ENCODE measurements around the gene KRT5. TPM values are rescaled to one million over a fixed set of nuclear protein-coding genes. Genes with fewer than 3 reads are reported as not detected.
"Not testable (repeated sequence)": the region's sequence is repeated elsewhere in the genome, so short reads cannot be mapped to it uniquely, and the experiment has no call there.

KRT5 gene
- total RNA-seq, 1 donor from 2014 or later: not detected

DNA sequence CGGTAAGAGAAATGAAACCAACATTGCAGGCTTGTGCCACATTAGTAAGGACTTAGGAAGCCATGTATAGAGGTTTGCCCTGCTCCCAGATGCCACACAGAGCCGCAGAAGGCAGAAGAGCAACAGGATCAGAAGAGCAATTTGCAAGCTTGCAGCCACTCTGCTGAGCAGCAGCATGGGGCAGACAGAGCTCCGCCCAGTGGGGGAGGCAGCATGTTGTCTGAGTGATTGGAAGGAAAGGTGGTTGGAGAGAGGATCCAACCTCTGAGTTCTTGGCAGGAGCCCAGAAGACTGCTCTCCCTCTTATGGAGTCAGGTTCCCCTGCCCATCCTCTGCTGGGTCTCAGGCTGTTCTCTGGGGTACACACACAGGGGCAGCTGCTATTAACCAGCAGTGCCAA, 24.8 kb downstream of the KRT5 start:
- DNase-seq (ENCODE audit: low spot score): no peak

- no peak for DNase-seq (ENCODE audit: low spot score)
These were observed 25.7 kb downstream of the KRT5 start for GRCh38 chr12:52494518-52494917.

GRCh38 chr12:52494100-52494499, 26.1 kb downstream of the KRT5 start:
- DNase-seq (ENCODE audit: low spot score): no peak

GRCh38 chr12:52493172-52493571, 27.0 kb downstream of the KRT5 start, which contains the start of gene KRT6A:
Gene KRT6A (minus strand): TSS chr12:52493257. CDS start chr12:52493188, 69 bp downstream.
- DNase-seq (ENCODE audit: low spot score): no peak

DNA sequence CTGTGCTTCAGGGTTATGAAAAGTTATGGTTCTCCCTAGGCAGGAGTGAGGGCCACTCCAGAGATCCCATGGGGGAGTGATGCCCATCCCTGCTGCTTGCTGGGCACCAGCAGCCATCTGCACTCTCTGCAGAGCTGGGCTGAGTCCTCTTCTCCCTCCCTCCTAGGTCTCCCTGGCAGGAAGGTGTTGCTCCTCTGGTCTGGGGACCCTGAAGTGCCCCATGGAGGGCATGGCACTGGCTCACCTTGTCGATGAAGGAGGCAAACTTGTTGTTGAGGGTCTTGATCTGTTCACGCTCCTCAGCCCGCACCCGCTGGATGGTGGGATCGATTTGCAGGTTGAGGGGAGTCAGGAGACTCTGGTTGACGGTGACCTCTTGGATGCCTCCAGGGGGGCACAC, 27.8 kb downstream of the KRT5 start:
- DNase-seq (ENCODE audit: low spot score): not testable (repeated sequence)

- not testable (repeated sequence) for DNase-seq (ENCODE audit: low spot score)
These were observed 28.7 kb downstream of the KRT5 start for GRCh38 chr12:52491495-52491894.

- no peak for DNase-seq (ENCODE audit: low spot score)
These were observed 31.5 kb downstream of the KRT5 start for GRCh38 chr12:52488736-52489135.

GRCh38 chr12:52487744-52488443, 32.3 kb downstream of the KRT5 start:
- not testable (repeated sequence) for DNase-seq (ENCODE audit: low spot score)

DNA sequence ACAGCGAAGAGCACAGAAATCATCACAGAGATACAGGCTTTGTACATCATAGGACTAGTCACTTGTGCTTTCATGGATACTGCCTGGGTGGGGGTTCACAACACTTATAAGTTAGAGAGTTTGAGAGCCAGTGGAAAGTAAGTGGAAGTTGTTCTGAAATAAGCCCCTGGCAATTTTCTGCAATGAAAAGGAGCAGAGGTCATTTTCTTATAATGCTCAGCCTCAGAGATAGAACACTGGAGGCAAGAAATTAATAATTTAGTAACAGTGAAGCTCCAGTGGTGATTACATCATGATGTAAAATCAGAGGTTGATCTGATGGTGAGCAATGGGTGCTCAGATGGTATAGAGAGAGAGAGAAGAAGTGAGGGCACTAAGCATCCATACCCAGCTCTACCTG, 33.0 kb downstream of the KRT5 start:
- no peak for DNase-seq (ENCODE audit: low spot score)

- DNase-seq (ENCODE audit: low spot score): no peak
These were observed 33.8 kb downstream of the KRT5 start for GRCh38 chr12:52486166-52487105.

DNA sequence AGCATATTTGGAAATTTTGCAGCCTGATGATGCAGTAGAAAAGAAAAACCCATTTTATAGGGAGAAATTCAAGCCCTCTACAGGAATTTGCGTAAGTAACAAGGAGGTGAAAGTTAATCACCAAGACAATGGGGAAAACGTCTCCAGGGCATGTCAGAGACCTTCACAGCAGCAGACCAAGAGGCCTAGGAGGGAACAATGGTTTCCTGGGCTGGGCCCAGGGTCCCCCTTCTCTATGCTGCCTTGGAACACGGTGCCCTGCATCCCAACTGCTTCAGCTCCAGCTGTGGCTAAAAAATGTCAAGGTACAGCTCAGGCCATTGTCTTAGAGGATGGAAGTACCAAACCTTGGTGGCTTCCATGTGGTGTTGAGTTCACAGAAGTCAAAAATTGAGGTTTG, 40.1 kb downstream of the KRT5 start:
- DNase-seq (ENCODE audit: low spot score): no peak

DNA sequence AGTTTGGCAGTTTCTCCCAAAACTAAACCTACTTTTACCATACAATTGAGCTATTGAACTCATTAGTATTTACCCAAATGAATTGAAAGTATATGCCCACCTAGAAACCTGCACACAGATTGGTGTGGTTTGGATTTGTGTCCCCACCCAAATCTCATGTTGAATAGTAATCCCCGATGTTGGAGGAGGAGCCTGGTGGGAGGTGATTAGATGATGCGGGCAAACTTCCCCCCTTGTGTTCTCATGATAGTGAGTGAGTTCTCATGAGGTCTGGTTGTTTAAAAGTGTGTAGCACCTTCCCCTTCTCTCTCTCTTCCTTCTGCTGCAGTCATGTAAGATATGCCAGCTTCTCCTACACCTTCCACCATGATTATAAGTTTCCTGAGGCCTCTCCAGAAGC, 42.5 kb downstream of the KRT5 start:
- DNase-seq (ENCODE audit: low spot score): no peak

DNA sequence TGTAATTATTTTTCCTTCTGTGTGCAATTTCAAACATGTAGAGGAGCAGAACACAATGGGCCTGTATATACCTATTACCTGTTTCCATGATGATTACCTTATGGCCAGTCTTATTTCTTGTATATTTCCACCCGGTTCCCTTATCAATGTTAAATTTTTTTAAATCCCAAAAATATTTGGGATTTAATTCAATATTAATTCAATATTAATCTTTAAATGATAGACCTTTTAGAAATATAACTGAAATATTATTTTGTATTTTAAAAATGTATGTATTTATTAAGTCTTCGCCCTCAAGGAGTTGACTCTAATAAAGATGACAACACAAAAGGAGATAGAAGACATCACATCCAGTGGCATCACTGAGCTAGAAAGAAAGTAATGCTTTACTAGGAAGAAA, 46.0 kb downstream of the KRT5 start:
- no peak for DNase-seq (ENCODE audit: low spot score)

DNA sequence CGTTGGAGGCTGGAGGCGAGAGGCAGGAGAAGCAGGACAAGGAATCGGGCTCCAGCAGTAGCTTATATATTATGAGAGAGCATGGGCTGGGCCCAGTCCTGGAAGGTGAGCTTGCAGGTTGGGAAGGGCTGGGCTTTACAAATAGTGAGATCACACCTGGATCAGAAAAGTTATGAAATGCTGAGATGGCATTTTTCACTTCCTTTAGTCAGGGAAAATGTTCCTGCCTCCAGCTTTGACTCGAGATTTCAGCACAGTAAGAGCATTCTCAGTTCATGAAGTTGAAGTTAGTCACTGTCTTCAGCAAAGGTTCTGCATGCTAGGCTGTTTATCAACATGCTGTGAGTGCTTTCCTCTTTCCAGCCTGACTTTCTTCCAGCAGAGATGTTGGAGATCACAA, 46.4 kb downstream of the KRT5 start, which contains the start of gene KRT6C:
Gene KRT6C, minus strand, starts transcription at position 38 of the 400 bp plus-strand sequence. CDS start 68 bp downstream, outside the sequence.
- no peak for DNase-seq (ENCODE audit: low spot score)

DNA sequence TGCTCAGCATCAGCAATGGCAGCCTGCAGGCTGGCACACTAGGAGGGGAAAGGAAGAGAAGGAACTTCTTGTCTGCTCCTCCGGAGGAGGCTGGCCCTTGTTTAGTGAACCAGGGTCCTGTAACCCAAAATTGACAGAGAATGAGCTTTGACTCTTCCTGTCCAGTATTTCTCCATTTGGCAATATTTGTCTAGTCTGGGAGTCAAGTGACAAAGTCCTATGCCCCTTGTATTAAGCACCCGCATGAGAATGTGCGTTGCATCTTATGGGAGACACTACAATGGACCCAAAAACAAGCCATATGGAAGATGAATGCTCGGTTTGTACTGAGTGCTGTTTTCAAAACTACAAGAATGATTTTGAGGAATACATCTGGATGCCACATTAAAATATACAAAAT, 50.3 kb downstream of the KRT5 start:
- no peak for DNase-seq (ENCODE audit: low spot score)

- DNase-seq (ENCODE audit: low spot score): no peak
These were observed 55.3 kb downstream of the KRT5 start for GRCh38 chr12:52464897-52465296.

Other genes starting within 250 kb of the KRT5 start
- gene KRT86, start 245.7 kb downstream of the KRT5 start, total RNA-seq: 1.1 TPM
- 0.55 TPM for gene KRT81, start 228.9 kb downstream of the KRT5 start, total RNA-seq
- gene KRT83, start 199.0 kb downstream of the KRT5 start, total RNA-seq: not detected
- gene KRT85, start 152.9 kb downstream of the KRT5 start, total RNA-seq: not detected
- gene KRT84, start 134.7 kb downstream of the KRT5 start, total RNA-seq: not detected
- not detected for gene KRT82, start 114.1 kb downstream of the KRT5 start, total RNA-seq
- not detected for gene KRT75, start 86.0 kb downstream of the KRT5 start, total RNA-seq
- gene KRT6B, start 68.2 kb downstream of the KRT5 start, total RNA-seq: not detected
- gene KRT6C, start 46.6 kb downstream of the KRT5 start, total RNA-seq: not detected
- not detected for gene KRT6A, start 27.1 kb downstream of the KRT5 start, total RNA-seq
- not detected for gene KRT71, start 32.8 kb upstream of the KRT5 start, total RNA-seq
- gene KRT74, start 53.4 kb upstream of the KRT5 start, total RNA-seq: not detected
- gene KRT72, start 81.1 kb upstream of the KRT5 start, total RNA-seq: not detected
- not detected for gene KRT73, start 98.2 kb upstream of the KRT5 start, total RNA-seq
- gene KRT2, start 131.8 kb upstream of the KRT5 start, total RNA-seq: not detected
- gene KRT1, start 160.0 kb upstream of the KRT5 start, total RNA-seq: 2.9 TPM
- not detected for gene KRT77, start 183.1 kb upstream of the KRT5 start, total RNA-seq